ENCODE data around the gene CLDN12.

- TF ChIP-seq, protein P1, sequence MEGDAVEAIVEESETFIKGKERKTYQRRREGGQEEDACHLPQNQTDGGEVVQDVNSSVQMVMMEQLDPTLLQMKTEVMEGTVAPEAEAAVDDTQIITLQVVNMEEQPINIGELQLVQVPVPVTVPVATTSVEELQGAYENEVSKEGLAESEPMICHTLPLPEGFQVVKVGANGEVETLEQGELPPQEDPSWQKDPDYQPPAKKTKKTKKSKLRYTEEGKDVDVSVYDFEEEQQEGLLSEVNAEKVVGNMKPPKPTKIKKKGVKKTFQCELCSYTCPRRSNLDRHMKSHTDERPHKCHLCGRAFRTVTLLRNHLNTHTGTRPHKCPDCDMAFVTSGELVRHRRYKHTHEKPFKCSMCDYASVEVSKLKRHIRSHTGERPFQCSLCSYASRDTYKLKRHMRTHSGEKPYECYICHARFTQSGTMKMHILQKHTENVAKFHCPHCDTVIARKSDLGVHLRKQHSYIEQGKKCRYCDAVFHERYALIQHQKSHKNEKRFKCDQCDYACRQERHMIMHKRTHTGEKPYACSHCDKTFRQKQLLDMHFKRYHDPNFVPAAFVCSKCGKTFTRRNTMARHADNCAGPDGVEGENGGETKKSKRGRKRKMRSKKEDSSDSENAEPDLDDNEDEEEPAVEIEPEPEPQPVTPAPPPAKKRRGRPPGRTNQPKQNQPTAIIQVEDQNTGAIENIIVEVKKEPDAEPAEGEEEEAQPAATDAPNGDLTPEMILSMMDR (IDR thresholded peaks at IDR 0.05): no peak
- TF ChIP-seq POLR2A (IDR thresholded peaks at IDR 0.05): no peak
Measured at GRCh38 chr7:90383422-90383821, 19.8 kb upstream of the CLDN12 start.

All from Peyer's patch (tissue), 4 donors.